Sigmoid colon (tissue), 7 donors: ENCODE measurements around the gene IGIP. TPM values are rescaled to one million over a fixed set of nuclear protein-coding genes. Genes with fewer than 3 reads are reported as not detected.

Experiments used
- DNase-seq: peaks from one replicate; pipeline ENCODE4 v3.0.0-alpha.2; 2019
- H3K27ac ChIP-seq, 4 donors: fragments of 200-600 bp; sonication (generic); one replicate each; pipeline ENCODE4 v1.5.1; 2016 to 2019; ENCODE audit warnings: mild to moderate bottlenecking in 1 of 4
- H3K27me3 ChIP-seq, 3 donors: fragments of 200-600 bp; sonication (generic); one replicate each; pipeline ENCODE4 v1.5.1; 2019; ENCODE audit warnings: mild to moderate bottlenecking in 1 of 3
- H3K36me3 ChIP-seq, 4 donors: fragments of 200-600 bp; sonication (generic); one replicate each; pipeline ENCODE4 v1.5.1; 2016 to 2019
- H3K4me1 ChIP-seq, 4 donors: fragments of 200-600 bp; sonication (generic); one replicate each; pipeline ENCODE4 v1.5.1; 2017 to 2019
- H3K4me3 ChIP-seq, 4 donors: fragments of 200-600 bp; sonication (generic); one replicate each; pipeline ENCODE4 v1.5.1; 2017 to 2019; ENCODE audit warnings: mild to moderate bottlenecking in 2 of 4, moderate library complexity in 1 of 4
- H3K9me3 ChIP-seq, 4 donors: fragments of 200-600 bp in 3 of 4; sonication (generic) in 3 of 4; one replicate each; pipeline versions ENCODE4 v1.5.1 to v1.6.1; 2013 to 2019
- EP300 ChIP-seq, 4 donors: sonication (generic); formaldehyde crosslinking; IDR thresholded peaks; one replicate each; pipeline ENCODE4 v1.6.1; 2017; ENCODE audit warnings: antibody characterized with exemption in 4 of 4
- POLR2A ChIP-seq, 2 donors: fragments of 450-650 bp; IDR thresholded peaks; one replicate each; pipeline ENCODE4 v1.6.1; 2016; ENCODE audit warnings: antibody characterized with exemption in 2 of 2, mild to moderate bottlenecking in 2 of 2, moderate library complexity in 2 of 2
- POLR2AphosphoS5 ChIP-seq, 4 donors: sonication (generic); formaldehyde crosslinking; IDR thresholded peaks; one replicate each; pipeline ENCODE4 v1.6.1; 2017; ENCODE audit warnings: antibody characterized with exemption in 4 of 4
- WGBS, 2 donors: extraction: QIAGEN DNeasy Blood & Tissue Kit; methylation state at CpG; one replicate each; pipeline ENCODE4 v1.1.7; 2013; 5-methylcytosine and 5-hydroxymethylcytosine counted together
- intact Hi-C: fragments of 100-400 bp; cut with DNase I; formaldehyde crosslinking; loops from one replicate; pipeline ENCODE4 v1.15.1; 2023
- polyA plus RNA-seq, 3 donors: library from polyadenylated mRNA; stranded (reverse); fragments of 200-250 nt; gene quantifications; one replicate each; pipeline ENCODE4 v1.2.3, GENCODE V29; 2013
- total RNA-seq, 4 donors: library from RNA; depleted of rRNA; stranded (reverse); fragments of >200 nt; gene quantifications; one replicate each; pipeline ENCODE4 v1.1.0, GENCODE V29; 2016
- TF ChIP-seq, protein P1 (sequence below), 4 experiments: fragments of 450-650 bp in 3 of 4; fragments of 200-600 bp in 1 of 4; IDR thresholded peaks; one replicate each; pipeline ENCODE4 v1.5.1; 2016 to 2019; ENCODE audit warnings: antibody characterized with exemption in 4 of 4, mild to moderate bottlenecking in 3 of 4, moderate library complexity in 2 of 4
- donor health status: healthy with polysubstance abuse.
- donor health status: Bipolar disorder and iron deficiency.
- donor health status: healthy.

IGIP gene
- total RNA-seq (10 to 100 TPM; 24.7 to 35.2 (median 30.0) TPM), polyA plus RNA-seq (1 to 10 TPM; 3.5 to 6.0 (median 3.9) TPM)

DNA sequence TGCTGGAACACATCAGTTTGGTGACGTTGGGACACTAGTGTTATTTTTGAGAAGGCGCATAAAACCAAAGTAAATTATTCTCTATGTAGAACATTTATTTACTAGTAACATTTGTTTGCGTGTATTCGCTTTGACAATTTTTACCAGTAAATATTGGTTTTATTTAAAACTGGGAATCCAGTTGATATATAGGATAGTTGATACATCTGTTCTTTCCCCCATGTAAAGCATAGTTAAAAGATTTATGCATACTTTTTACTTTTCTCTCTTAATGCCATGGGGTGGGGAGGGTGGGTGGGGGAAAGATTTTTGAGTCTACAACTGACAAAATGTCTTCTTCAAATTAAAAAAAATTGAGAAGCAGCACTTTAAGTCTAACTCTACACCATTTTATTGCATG lies at the start of gene IGIP:
TSS of gene IGIP (plus strand) at position 301 of the 400 bp plus-strand sequence. CDS start 2,540 bp downstream, outside the sequence.
- H3K4me1 ChIP-seq: peaks cover 0 to 19% (median 12%) of the 10 kb centered on the region in 4 donors

DNA sequence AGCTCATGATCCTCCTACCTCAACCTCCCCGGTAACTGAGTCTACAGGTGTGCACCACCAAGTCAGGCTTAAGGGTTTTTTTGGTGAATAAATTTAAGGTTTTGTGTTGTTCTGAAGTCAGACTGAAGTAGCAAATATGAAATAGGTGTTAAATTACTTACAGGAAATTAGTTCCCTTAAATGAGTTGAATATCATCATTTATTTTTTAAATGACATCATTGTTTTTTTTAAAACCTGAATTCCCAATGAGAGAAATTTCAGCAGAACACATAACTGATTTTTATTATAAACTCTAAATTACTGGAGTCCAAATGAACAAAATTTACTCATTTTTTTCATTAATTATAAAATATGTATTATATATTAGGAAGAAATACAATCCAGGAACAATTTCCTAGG lies 49.6 kb upstream of the IGIP start:
- H3K36me3 ChIP-seq: no peaks in the 10 kb centered on the region
- H3K4me3 ChIP-seq: no peak overlapping the region
- H3K27me3 ChIP-seq: no peaks in the 10 kb centered on the region
- TF ChIP-seq, protein P1, sequence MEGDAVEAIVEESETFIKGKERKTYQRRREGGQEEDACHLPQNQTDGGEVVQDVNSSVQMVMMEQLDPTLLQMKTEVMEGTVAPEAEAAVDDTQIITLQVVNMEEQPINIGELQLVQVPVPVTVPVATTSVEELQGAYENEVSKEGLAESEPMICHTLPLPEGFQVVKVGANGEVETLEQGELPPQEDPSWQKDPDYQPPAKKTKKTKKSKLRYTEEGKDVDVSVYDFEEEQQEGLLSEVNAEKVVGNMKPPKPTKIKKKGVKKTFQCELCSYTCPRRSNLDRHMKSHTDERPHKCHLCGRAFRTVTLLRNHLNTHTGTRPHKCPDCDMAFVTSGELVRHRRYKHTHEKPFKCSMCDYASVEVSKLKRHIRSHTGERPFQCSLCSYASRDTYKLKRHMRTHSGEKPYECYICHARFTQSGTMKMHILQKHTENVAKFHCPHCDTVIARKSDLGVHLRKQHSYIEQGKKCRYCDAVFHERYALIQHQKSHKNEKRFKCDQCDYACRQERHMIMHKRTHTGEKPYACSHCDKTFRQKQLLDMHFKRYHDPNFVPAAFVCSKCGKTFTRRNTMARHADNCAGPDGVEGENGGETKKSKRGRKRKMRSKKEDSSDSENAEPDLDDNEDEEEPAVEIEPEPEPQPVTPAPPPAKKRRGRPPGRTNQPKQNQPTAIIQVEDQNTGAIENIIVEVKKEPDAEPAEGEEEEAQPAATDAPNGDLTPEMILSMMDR (IDR thresholded peaks at IDR 0.05): no peak
- TF ChIP-seq EP300 (IDR thresholded peaks at IDR 0.05) (no peak), POLR2AphosphoS5 (IDR thresholded peaks at IDR 0.05) (no peak), POLR2A (IDR thresholded peaks at IDR 0.05) (no peak)
- 95 to 98% methylated on average over 1 of the region's 1 CpG for WGBS, 2 donors
- H3K27ac ChIP-seq: no peak overlapping the region
- DNase-seq: no peak
- H3K9me3 ChIP-seq: no peaks in the 10 kb centered on the region
- intact Hi-C loops: loop anchor here (10.0 kb wide), 1 partner anchor 269 kb away; the partner anchor contains the start of gene HBEGF
- peaks cover 0 to 4% (median 0%) of the 10 kb centered on the region in 4 donors for H3K4me1 ChIP-seq

More for the DNA sequence above, at the start of gene IGIP:
- H3K27ac ChIP-seq: no peak within 1 kb of the TSS
- intact Hi-C loops: no loop called here
- H3K36me3 ChIP-seq: no peaks in the 10 kb centered on the region
- 95 to 96% methylated on average over 4 of the region's 4 CpGs for WGBS, 2 donors
- H3K9me3 ChIP-seq: no peaks in the 10 kb centered on the region
- no peak within 1 kb of the TSS for H3K4me3 ChIP-seq
- no peaks in the 10 kb centered on the region for H3K27me3 ChIP-seq
- no peak for DNase-seq
- TF ChIP-seq POLR2A (IDR thresholded peaks at IDR 0.05): no peak
- no peak for TF ChIP-seq EP300 (IDR thresholded peaks at IDR 0.05)
- TF ChIP-seq, protein P1 (IDR thresholded peaks at IDR 0.05): no peak
- TF ChIP-seq POLR2AphosphoS5 (IDR thresholded peaks at IDR 0.05): no peak

GRCh38 chr5:140076788-140077187 lies 48.9 kb upstream of the IGIP start:
- H3K27me3 ChIP-seq: no peaks in the 10 kb centered on the region
- WGBS, 2 donors: 66 to 72% methylated on average over 2 of the region's 2 CpGs
- H3K9me3 ChIP-seq: no peaks in the 10 kb centered on the region
- DNase-seq: no peak
- H3K27ac ChIP-seq: no peak overlapping the region
- H3K4me3 ChIP-seq: no peak overlapping the region
- peaks cover 0 to 4% (median 0%) of the 10 kb centered on the region in 4 donors for H3K4me1 ChIP-seq
- no peaks in the 10 kb centered on the region for H3K36me3 ChIP-seq
- TF ChIP-seq POLR2AphosphoS5 (IDR thresholded peaks at IDR 0.05): no peak
- no peak for TF ChIP-seq EP300 (IDR thresholded peaks at IDR 0.05)
- TF ChIP-seq, protein P1 (IDR thresholded peaks at IDR 0.05): no peak
- no peak for TF ChIP-seq POLR2A (IDR thresholded peaks at IDR 0.05)
- intact Hi-C loops: loop anchor here (10.0 kb wide), 1 partner anchor 268 kb away; the partner anchor contains the start of gene HBEGF

DNA sequence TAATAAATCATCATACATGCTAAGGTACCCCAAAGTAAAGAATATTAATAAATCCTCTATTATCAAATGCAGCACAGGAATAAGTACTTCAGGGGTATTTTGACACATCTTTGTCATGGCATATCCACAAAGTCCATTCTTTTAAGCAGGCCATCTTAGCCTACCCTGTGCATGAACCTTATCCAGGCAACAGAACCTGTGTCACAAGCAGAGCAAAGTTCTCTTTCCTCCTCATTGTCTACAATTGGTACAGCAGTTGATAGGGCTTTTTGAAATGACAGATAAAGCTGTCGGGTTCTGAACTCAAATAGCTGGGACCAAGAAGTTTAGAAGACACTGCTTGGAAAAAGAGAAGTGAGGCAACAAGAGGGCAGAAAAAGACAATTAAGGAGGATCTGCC lies 42.6 kb upstream of the IGIP start:
- Histone ChIP-seq H3K27ac (no peak overlapping the region), H3K9me3 (no peaks in the 10 kb centered on the region), H3K27me3 (no peaks in the 10 kb centered on the region), H3K36me3 (no peaks in the 10 kb centered on the region), H3K4me1 (peaks cover 0 to 9% (median 8%) of the 10 kb centered on the region in 4 donors), H3K4me3 (no peak overlapping the region)
- no peak for DNase-seq
- TF ChIP-seq EP300 (IDR thresholded peaks at IDR 0.05) (no peak), POLR2AphosphoS5 (IDR thresholded peaks at IDR 0.05) (no peak)
- TF ChIP-seq, protein P1 (IDR thresholded peaks at IDR 0.05): no peak
- intact Hi-C loops: no loop called here
- WGBS, 2 donors: 74 to 76% methylated on average over 1 of the region's 1 CpG

- intact Hi-C loops: no loop called here
Measured at GRCh38 chr5:140083650-140084049, 42.1 kb upstream of the IGIP start.

More at GRCh38 chr5:140083650-140084049, 42.1 kb upstream of the IGIP start:
- 87 to 98% methylated on average over 1 of the region's 1 CpG for WGBS, 2 donors
- no peak overlapping the region for H3K27ac ChIP-seq
- no peaks in the 10 kb centered on the region for H3K9me3 ChIP-seq
- no peaks in the 10 kb centered on the region for H3K36me3 ChIP-seq
- TF ChIP-seq, protein P1 (IDR thresholded peaks at IDR 0.05): no peak
- TF ChIP-seq POLR2A (IDR thresholded peaks at IDR 0.05) (no peak), EP300 (IDR thresholded peaks at IDR 0.05) (no peak), POLR2AphosphoS5 (IDR thresholded peaks at IDR 0.05) (no peak)
- H3K27me3 ChIP-seq: no peaks in the 10 kb centered on the region
- H3K4me3 ChIP-seq: no peak overlapping the region
- peaks cover 0 to 9% (median 8%) of the 10 kb centered on the region in 4 donors for H3K4me1 ChIP-seq
- no peak for DNase-seq
